Neural cell (in vitro differentiated cells): ENCODE data around the gene DNAAF2. TPM values are rescaled to one million over a fixed set of nuclear protein-coding genes. Genes with fewer than 3 reads are reported as not detected.

Experiments
- H2AFZ ChIP-seq: fragments of 200-600, 300-800 bp; sonication (generic), shearing (Covaris generic); 2 replicates; pipeline ENCODE4 v1.6.0; 2014; ENCODE audit warnings: low read depth, mild to moderate bottlenecking, antibody characterized with exemption, low read length, moderate library complexity
- H3F3A ChIP-seq: fragments of 200-600 bp; shearing (Covaris generic); 2 replicates; pipeline ENCODE4 v1.6.1; 2016; ENCODE audit warnings: mild to moderate bottlenecking, moderate library complexity, mixed read lengths, antibody characterized with exemption, low read length; ENCODE audit not compliant: insufficient read depth, poor library complexity, severe bottlenecking
- H3K27ac ChIP-seq: fragments of 200-600, 300-800 bp; sonication (generic), shearing (Covaris generic); 2 replicates; pipeline ENCODE4 v1.5.1; 2014; ENCODE audit warnings: mild to moderate bottlenecking, low read length, moderate library complexity
- H3K27me3 ChIP-seq: fragments of 300-800, 200-600 bp; sonication (generic), shearing (Covaris generic); 2 replicates; pipeline ENCODE4 v1.6.0; 2014; ENCODE audit warnings: mild to moderate bottlenecking, low read depth, low read length, moderate library complexity; ENCODE audit not compliant: insufficient read depth
- H3K36me3 ChIP-seq: fragments of 300-800, 200-600 bp; sonication (generic), shearing (Covaris generic); 2 replicates; pipeline ENCODE4 v1.5.1; 2014; ENCODE audit warnings: mild to moderate bottlenecking, antibody characterized with exemption, low read length, moderate library complexity; ENCODE audit not compliant: insufficient read depth
- H3K4me2 ChIP-seq: fragments of 300-800, 200-600 bp; sonication (generic), shearing (Covaris generic); 2 replicates; pipeline ENCODE4 v1.6.0; 2014; ENCODE audit warnings: mild to moderate bottlenecking, low read length
- H3K4me3 ChIP-seq: fragments of 300-800, 200-600 bp; sonication (generic), shearing (Covaris generic); 2 replicates; pipeline ENCODE4 v1.5.1; 2014; ENCODE audit warnings: mild to moderate bottlenecking, low read length, moderate library complexity
- H3K79me2 ChIP-seq: fragments of 200-600 bp; shearing (Covaris generic); replicated peaks from 2 replicates; pipeline ENCODE4 v1.6.0; 2014; ENCODE audit warnings: mild to moderate bottlenecking, low read length, moderate library complexity; ENCODE audit not compliant: insufficient read depth
- H3K9ac ChIP-seq: fragments of 300-800, 200-600 bp; sonication (generic), shearing (Covaris generic); 2 replicates; pipeline ENCODE4 v1.6.1; 2016; ENCODE audit warnings: mild to moderate bottlenecking, low read length, mixed read lengths
- H3K9me2 ChIP-seq: fragments of 200-600 bp; shearing (Covaris generic); 2 replicates; pipeline ENCODE4 v1.6.1; 2016; ENCODE audit warnings: mild to moderate bottlenecking, low read length, mixed read lengths; ENCODE audit not compliant: insufficient read depth
- H3K9me3 ChIP-seq: fragments of 200-600, 300-800 bp; sonication (generic), shearing (Covaris generic); 2 replicates; pipeline ENCODE4 v1.6.1; 2016; ENCODE audit warnings: mild to moderate bottlenecking, mixed run types, low read length, moderate library complexity, mixed read lengths
- H4K20me1 ChIP-seq: fragments of 200-600 bp; shearing (Covaris generic); 2 replicates; pipeline ENCODE4 v1.6.1; 2016; ENCODE audit warnings: mild to moderate bottlenecking, mixed run types; ENCODE audit not compliant: insufficient read depth
- EP300 ChIP-seq: fragments of 450-650 bp; conservative IDR thresholded peaks from 2 replicates; pipeline ENCODE4 v1.6.1; 2014; ENCODE audit warnings: antibody characterized with exemption, mild to moderate bottlenecking, moderate library complexity; ENCODE audit not compliant: poor library complexity, severe bottlenecking
- EZH2 ChIP-seq: fragments of 200-600, 300-800 bp; shearing (Covaris generic), sonication (generic); IDR thresholded peaks from 2 replicates; pipeline ENCODE4 v1.6.1; 2014; ENCODE audit warnings: antibody characterized with exemption, low read length, borderline replicate concordance, mild to moderate bottlenecking; ENCODE audit not compliant: insufficient read depth, poor library complexity, severe bottlenecking
- MXI1 ChIP-seq: fragments of 450-650 bp; conservative IDR thresholded peaks from 2 replicates; pipeline ENCODE4 v1.6.1; 2014; ENCODE audit warnings: antibody characterized with exemption, mild to moderate bottlenecking; ENCODE audit not compliant: poor library complexity, severe bottlenecking
- POLR2AphosphoS5 ChIP-seq: IDR thresholded peaks from 2 replicates; pipeline ENCODE4 v1.6.1; 2012
- RAD21 ChIP-seq: fragments of 450-650 bp; conservative IDR thresholded peaks from 2 replicates; pipeline ENCODE4 v1.6.1; 2014; ENCODE audit warnings: antibody characterized with exemption, mild to moderate bottlenecking, moderate library complexity
- SMC3 ChIP-seq: fragments of 450-650 bp; conservative IDR thresholded peaks from 2 replicates; pipeline ENCODE4 v1.6.1; 2014; ENCODE audit warnings: antibody characterized with exemption, mild to moderate bottlenecking, moderate library complexity; ENCODE audit not compliant: poor library complexity
- TAF1 ChIP-seq: IDR thresholded peaks from 2 replicates; pipeline ENCODE4 v1.6.1; 2012; ENCODE audit warnings: low read depth
- polyA plus RNA-seq: library from polyadenylated mRNA; depleted of rRNA; stranded (reverse); fragments of >200 nt; gene quantifications from 2 replicates; pipeline ENCODE4 v1.2.3, GENCODE V29; 2014
- TF ChIP-seq, protein P1 (sequence below): fragments of 450-650 bp; IDR thresholded peaks from 2 replicates; pipeline ENCODE4 v1.5.1; 2014; ENCODE audit warnings: antibody characterized with exemption, mild to moderate bottlenecking, moderate library complexity; ENCODE audit not compliant: poor library complexity, severe bottlenecking
- TF ChIP-seq, protein P2 (sequence below): IDR thresholded peaks from 2 replicates; pipeline ENCODE4 v1.6.1; 2012; ENCODE audit warnings: borderline replicate concordance

DNAAF2 gene
- polyA plus RNA-seq, 1 donor from 2014 or later, result 41.6 TPM

DNA sequence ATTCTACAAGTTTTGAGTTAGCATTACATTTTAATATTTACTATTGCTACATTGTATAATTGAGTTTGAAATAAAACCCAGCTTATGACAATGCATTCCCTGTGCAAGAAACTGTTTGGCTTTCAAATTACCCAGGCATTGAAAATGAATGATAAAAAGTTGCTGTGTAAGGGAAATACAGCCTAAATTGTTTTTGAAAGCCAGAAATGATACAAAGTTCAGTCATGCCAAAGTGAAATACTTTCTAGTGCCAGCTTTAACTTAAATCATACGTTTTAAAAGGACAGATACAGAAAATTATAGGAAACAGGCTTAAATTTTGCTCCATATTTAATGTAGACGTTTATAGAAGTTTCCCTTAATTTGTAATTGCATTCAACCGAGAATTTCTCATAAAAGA is 11.7 kb downstream of the DNAAF2 start:
- no peaks in the 10 kb centered on the region for H3K27me3 ChIP-seq
- no peak overlapping the region for H3K27ac ChIP-seq
- H3F3A ChIP-seq, result peaks cover 3% of the 10 kb centered on the region
- H3K9ac ChIP-seq, result no peak overlapping the region
- H2AFZ ChIP-seq, result no peak overlapping the region
- no peak for TF ChIP-seq TAF1
- no peak for TF ChIP-seq MXI1
- no peak for TF ChIP-seq EP300
- TF ChIP-seq, protein P1, sequence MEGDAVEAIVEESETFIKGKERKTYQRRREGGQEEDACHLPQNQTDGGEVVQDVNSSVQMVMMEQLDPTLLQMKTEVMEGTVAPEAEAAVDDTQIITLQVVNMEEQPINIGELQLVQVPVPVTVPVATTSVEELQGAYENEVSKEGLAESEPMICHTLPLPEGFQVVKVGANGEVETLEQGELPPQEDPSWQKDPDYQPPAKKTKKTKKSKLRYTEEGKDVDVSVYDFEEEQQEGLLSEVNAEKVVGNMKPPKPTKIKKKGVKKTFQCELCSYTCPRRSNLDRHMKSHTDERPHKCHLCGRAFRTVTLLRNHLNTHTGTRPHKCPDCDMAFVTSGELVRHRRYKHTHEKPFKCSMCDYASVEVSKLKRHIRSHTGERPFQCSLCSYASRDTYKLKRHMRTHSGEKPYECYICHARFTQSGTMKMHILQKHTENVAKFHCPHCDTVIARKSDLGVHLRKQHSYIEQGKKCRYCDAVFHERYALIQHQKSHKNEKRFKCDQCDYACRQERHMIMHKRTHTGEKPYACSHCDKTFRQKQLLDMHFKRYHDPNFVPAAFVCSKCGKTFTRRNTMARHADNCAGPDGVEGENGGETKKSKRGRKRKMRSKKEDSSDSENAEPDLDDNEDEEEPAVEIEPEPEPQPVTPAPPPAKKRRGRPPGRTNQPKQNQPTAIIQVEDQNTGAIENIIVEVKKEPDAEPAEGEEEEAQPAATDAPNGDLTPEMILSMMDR, result no peak
- no peak for TF ChIP-seq POLR2AphosphoS5
- TF ChIP-seq, protein P2, sequence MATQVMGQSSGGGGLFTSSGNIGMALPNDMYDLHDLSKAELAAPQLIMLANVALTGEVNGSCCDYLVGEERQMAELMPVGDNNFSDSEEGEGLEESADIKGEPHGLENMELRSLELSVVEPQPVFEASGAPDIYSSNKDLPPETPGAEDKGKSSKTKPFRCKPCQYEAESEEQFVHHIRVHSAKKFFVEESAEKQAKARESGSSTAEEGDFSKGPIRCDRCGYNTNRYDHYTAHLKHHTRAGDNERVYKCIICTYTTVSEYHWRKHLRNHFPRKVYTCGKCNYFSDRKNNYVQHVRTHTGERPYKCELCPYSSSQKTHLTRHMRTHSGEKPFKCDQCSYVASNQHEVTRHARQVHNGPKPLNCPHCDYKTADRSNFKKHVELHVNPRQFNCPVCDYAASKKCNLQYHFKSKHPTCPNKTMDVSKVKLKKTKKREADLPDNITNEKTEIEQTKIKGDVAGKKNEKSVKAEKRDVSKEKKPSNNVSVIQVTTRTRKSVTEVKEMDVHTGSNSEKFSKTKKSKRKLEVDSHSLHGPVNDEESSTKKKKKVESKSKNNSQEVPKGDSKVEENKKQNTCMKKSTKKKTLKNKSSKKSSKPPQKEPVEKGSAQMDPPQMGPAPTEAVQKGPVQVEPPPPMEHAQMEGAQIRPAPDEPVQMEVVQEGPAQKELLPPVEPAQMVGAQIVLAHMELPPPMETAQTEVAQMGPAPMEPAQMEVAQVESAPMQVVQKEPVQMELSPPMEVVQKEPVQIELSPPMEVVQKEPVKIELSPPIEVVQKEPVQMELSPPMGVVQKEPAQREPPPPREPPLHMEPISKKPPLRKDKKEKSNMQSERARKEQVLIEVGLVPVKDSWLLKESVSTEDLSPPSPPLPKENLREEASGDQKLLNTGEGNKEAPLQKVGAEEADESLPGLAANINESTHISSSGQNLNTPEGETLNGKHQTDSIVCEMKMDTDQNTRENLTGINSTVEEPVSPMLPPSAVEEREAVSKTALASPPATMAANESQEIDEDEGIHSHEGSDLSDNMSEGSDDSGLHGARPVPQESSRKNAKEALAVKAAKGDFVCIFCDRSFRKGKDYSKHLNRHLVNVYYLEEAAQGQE, result no peak
- no peak for TF ChIP-seq RAD21
- TF ChIP-seq EZH2, result no peak
- TF ChIP-seq SMC3, result no peak
- H3K9me3 ChIP-seq, result no peaks in the 10 kb centered on the region
- H4K20me1 ChIP-seq, result no peaks in the 10 kb centered on the region
- H3K9me2 ChIP-seq, result no peaks in the 10 kb centered on the region
- peak overlapping the region; percentile 96 for H3K4me3 ChIP-seq
- H3K4me2 ChIP-seq, result peak overlapping the region; percentile 86
- peaks cover under 1% of the 10 kb centered on the region for H3K36me3 ChIP-seq
- H3K79me2 ChIP-seq, result peaks cover 53% of the 10 kb centered on the region

DNA sequence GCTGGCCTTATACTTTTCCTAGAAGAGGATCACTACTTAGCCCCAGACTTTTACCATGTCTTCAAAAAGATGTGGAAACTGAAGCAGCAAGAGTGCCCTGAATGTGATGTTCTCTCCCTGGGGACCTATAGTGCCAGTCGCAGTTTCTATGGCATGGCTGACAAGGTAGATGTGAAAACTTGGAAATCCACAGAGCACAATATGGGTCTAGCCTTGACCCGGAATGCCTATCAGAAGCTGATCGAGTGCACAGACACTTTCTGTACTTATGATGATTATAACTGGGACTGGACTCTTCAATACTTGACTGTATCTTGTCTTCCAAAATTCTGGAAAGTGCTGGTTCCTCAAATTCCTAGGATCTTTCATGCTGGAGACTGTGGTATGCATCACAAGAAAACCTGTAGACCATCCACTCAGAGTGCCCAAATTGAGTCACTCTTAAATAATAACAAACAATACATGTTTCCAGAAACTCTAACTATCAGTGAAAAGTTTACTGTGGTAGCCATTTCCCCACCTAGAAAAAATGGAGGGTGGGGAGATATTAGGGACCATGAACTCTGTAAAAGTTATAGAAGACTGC is 12.9 kb downstream of the DNAAF2 start:
- Histone ChIP-seq H3K79me2 (peaks cover 54% of the 10 kb centered on the region), H3K4me2 (peak overlapping the region; percentile 86), H3K9me3 (no peaks in the 10 kb centered on the region), H3K36me3 (peaks cover 13% of the 10 kb centered on the region), H4K20me1 (no peaks in the 10 kb centered on the region), H3K27ac (no peak overlapping the region), H3K9ac (no peak overlapping the region), H3K4me3 (peak overlapping the region; percentile 96), H3K9me2 (no peaks in the 10 kb centered on the region), H2AFZ (no peak overlapping the region), H3K27me3 (no peaks in the 10 kb centered on the region), H3F3A (peaks cover 3% of the 10 kb centered on the region)
- TF ChIP-seq, protein P2, result no peak
- TF ChIP-seq POLR2AphosphoS5, result no peak
- TF ChIP-seq, protein P1, result no peak
